GM19324 (cell line): Measurements from ENCODE around the gene HS6ST3.
"Not testable (repeated sequence)": the region's sequence is repeated elsewhere in the genome, so short reads cannot be mapped to it uniquely, and the experiment has no call there.

ENCODE experiments used
- ATAC-seq: cut with Tn5 transposase; IDR thresholded peaks from one replicate; pipeline ENCODE4 v1.9.1; 2021; ENCODE audit warnings: mild to moderate bottlenecking, moderate library complexity; ENCODE audit not compliant: unreplicated experiment, low FRiP score

HS6ST3 gene

DNA sequence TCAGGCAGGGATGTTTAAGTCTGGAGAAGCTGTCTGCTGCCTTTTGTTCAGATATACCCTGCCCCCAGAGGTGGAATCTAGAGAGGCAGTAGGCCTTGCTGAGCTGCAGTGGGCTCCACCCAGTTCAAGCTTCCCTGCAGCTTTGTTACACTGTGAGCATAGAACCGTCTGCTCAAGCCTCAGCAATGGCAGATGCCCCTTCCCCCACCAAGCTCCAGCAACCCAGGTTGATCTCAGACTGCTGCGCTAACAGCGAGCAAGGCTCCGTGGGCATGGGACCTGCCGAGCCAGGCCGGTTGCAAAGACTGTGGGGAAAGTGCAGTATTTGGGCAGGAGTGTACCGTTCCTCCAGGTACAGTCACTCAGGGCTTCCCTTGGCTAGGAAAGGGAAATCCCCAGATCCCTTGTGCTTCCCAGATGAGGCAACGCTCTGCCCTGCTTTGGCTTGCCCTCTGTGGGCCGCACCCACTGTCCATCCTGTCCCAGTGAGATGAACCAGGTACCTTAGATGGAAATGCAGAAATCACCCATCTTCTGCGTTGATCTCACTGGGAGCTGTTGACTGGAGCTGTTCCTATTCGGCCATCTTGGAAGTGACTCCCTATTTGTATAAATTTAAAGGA lies 434.6 kb downstream of the HS6ST3 start:
- not testable (repeated sequence) for ATAC-seq

- ATAC-seq = no peak
These were observed 435.8 kb downstream of the HS6ST3 start for GRCh38 chr13:96525715-96526114.

- no peak for ATAC-seq
These were observed 437.6 kb downstream of the HS6ST3 start for GRCh38 chr13:96527497-96527896.

DNA sequence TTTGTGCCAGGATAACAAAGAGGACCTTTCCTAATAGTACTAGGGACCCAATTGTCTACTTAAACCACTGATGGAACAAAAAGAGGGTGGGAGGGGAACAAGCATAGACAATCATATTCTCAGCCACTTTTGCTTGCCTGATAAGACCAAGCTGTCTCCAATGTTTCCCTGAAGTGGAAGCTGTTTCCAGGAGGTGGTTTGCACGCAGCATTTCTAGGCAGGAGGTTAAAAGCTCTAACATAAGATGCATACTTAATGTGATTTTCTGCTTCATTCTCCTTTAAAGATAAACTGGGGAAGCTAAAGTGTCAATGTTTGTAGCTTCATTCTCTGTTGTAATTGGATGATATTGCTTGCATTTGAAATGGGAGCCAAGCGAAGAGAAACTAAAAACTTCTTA lies 442.9 kb downstream of the HS6ST3 start:
- ATAC-seq = no peak

- no peak for ATAC-seq
These were observed 443.5 kb downstream of the HS6ST3 start for GRCh38 chr13:96533408-96533807.

- ATAC-seq = no peak
These were observed 449.9 kb downstream of the HS6ST3 start for GRCh38 chr13:96539791-96540190.

- ATAC-seq = no peak
These were observed 450.8 kb downstream of the HS6ST3 start for GRCh38 chr13:96540670-96541069.

DNA sequence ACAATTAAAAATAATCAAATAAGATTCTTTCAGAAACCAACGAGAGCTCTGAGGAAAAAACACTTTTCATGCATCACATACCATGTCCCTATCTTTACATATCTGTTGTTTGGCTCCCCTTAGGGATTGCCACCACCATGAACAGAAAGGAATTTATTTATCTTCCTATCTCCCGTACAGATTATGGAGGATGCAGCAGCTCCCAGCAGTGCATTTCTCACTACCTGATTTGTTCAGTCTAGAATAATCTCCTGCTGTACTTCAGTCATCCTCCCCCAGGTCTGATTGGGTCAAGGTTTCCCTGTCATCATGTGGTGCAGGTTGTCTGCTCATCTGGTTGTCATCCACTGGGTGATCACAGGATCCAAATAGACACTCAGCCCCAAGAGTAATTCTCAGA lies 453.1 kb downstream of the HS6ST3 start:
- ATAC-seq = no peak

GRCh38 chr13:96544957-96545356 lies 455.1 kb downstream of the HS6ST3 start:
- ATAC-seq = no peak

GRCh38 chr13:96546463-96546862 lies 456.6 kb downstream of the HS6ST3 start:
- no peak for ATAC-seq

GRCh38 chr13:96551546-96551945 lies 461.6 kb downstream of the HS6ST3 start:
- no peak for ATAC-seq

- ATAC-seq = no peak
These were observed 462.7 kb downstream of the HS6ST3 start for GRCh38 chr13:96552559-96552958.

DNA sequence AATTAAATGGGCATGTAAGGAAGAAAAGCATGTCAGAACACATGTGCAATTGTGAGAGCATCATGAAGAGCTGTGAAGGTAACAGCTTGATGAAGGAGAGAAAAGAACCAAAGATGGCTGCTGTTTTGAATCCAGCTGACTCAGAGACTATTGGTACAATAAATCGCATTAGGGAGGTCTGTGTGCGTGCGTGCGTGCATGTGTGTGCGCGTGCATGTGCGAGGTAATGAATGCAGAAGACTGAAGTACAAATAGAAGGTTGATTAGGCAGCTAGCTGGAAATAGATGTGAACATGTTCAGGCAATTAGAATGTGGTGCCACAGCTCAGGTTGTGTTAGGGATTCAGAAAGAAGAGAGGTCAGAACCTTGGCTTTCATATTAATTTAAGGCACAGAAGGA lies 463.9 kb downstream of the HS6ST3 start:
- no peak for ATAC-seq

DNA sequence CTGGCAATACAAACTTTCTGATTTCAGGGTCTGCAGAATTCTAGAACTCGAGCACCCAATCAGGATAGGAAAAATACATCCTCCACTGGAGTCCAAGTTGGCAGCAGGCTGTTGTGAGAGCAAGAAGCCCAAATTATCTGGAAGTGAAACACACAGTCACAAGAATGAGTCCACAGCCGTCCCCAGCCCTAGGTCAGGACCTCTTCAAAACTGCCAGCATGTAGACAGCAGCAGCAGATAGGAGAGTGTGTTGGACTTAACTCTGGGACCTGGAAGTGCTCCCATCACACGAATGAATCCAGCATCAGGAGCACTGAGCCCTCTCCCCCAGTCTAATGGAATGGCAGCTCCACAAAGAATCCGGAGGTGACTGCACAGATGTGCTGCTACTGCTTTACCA lies 483.7 kb downstream of the HS6ST3 start:
- ATAC-seq = no peak

DNA sequence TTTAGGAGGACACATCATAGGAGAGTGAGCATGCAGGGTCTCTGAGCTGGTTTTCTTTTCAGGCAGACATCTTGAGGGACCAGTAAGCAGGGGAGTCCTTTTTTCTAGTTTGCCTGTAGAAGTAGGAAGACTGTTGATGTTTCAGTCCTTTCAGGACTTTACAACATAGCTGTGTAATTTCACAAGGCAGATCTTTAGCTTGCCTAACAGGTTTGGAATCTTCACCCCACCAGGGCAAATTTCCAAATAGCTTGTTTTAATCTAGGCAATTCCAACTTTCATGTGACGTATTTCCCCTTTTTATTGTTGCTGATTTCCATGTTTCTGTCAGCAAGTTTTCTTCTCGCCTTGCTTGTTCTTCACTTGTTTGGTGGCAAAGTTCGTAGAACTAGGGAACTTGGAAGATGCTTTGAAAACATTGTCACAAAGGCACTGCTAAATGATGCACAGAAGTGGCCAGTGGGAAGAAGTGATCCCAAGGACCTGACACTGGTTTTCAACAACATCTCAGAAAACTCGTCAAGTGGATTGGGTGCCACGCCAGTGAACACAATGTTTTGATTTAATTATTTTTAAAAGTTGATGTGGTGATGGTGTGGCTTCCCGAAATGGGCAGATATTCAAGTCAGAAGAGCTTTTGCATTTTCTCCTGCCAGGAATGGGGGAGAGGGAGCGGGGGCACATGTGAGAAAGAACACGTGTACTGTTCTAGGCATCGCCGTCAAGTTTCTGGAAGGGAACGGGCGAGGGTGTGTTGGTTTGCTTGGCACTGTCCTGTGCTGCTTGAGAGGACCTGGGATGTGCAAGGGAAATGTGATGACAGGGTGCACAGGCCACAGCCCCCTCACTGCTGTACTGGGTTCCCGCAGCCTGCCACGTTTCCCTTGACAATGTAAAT lies 485.8 kb downstream of the HS6ST3 start:
- no peak for ATAC-seq

- ATAC-seq = no peak
These were observed 491.8 kb downstream of the HS6ST3 start for GRCh38 chr13:96581741-96582140.

GRCh38 chr13:96615252-96615651 lies 525.3 kb downstream of the HS6ST3 start:
- no peak for ATAC-seq

- ATAC-seq = no peak
These were observed 527.6 kb downstream of the HS6ST3 start for GRCh38 chr13:96617528-96617927.

GRCh38 chr13:96621634-96622183 lies 531.8 kb downstream of the HS6ST3 start:
- ATAC-seq = no peak

- no peak for ATAC-seq
These were observed 539.4 kb downstream of the HS6ST3 start for GRCh38 chr13:96629331-96629730.

DNA sequence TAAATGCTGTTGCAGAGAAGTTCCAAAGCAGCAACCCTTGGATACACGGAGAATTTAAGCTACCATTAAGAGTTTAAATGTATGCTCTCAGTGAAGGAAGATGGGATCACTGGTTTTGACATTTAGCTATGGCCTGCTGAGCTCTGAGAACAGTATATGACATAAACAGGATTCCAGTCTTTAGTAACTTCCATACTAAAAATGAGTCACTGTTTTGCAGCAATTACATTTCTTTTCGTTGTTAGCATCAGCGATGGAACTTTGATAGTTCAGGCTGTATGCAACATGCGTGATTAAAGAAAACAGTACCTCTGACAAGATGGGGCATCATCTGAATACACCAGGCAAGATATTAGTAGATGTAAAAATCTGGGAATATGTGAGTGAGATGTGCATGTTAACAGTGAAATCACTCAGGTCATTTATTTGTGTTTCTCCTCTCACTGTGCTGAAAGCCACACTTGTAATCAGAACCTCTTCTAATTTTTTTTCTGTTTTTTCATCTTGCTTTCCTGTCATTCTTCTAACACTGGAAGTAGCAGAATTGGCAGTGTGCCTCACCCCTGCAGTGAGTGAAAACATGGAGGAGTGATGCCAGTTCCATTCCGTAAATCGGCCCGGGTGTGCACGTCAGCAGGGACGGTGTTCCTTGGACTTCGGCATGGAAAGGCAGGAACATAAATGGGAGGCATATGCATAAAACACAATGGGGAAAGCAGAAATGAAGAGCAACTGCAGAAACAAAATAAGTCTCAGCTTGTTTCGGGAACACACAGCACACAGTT lies 542.8 kb downstream of the HS6ST3 start:
- ATAC-seq = no peak
